GM19025 (cell line): ENCODE results near the gene CNTNAP2.
A peak's percentile ranks its signal among the peaks of the same experiment; 100 is the strongest.

Experiments
- ATAC-seq: cut with Tn5 transposase; IDR thresholded peaks from one replicate; pipeline ENCODE4 v1.9.1; 2021; ENCODE audit warnings: mild to moderate bottlenecking, low read depth, moderate library complexity; ENCODE audit not compliant: unreplicated experiment

The CNTNAP2 gene

GRCh38 chr7:148234715-148235114, 2118.1 kb downstream of the CNTNAP2 start:
- no peak for ATAC-seq

GRCh38 chr7:148238761-148239325, 2122.2 kb downstream of the CNTNAP2 start:
- no peak for ATAC-seq

GRCh38 chr7:148241700-148242293, 2125.2 kb downstream of the CNTNAP2 start:
- ATAC-seq, result no peak

GRCh38 chr7:148242294-148242821, 2125.8 kb downstream of the CNTNAP2 start:
- peak; percentile 67 for ATAC-seq

GRCh38 chr7:148245381-148245780, 2128.8 kb downstream of the CNTNAP2 start:
- no peak for ATAC-seq

GRCh38 chr7:148253629-148254028, 2137.0 kb downstream of the CNTNAP2 start:
- ATAC-seq, result peak; percentile 59

GRCh38 chr7:148255333-148255732, 2138.7 kb downstream of the CNTNAP2 start:
- no peak for ATAC-seq

GRCh38 chr7:148256433-148256832, 2139.8 kb downstream of the CNTNAP2 start:
- ATAC-seq, result no peak

- ATAC-seq, result no peak
These were observed 2144.0 kb downstream of the CNTNAP2 start for GRCh38 chr7:148260599-148260998.

GRCh38 chr7:148261523-148261922, 2144.9 kb downstream of the CNTNAP2 start:
- ATAC-seq, result no peak

- ATAC-seq, result no peak
These were observed 2145.5 kb downstream of the CNTNAP2 start for GRCh38 chr7:148261996-148262688.

- peak; percentile 53 for ATAC-seq
These were observed 2146.2 kb downstream of the CNTNAP2 start for GRCh38 chr7:148262721-148263229.

GRCh38 chr7:148264933-148265557, 2148.4 kb downstream of the CNTNAP2 start:
- no peak for ATAC-seq

GRCh38 chr7:148265896-148266295, 2149.3 kb downstream of the CNTNAP2 start:
- no peak for ATAC-seq

- no peak for ATAC-seq
These were observed 2150.2 kb downstream of the CNTNAP2 start for GRCh38 chr7:148266795-148267194.

GRCh38 chr7:148270576-148270975, 2154.0 kb downstream of the CNTNAP2 start:
- no peak for ATAC-seq

GRCh38 chr7:148274118-148274517, 2157.5 kb downstream of the CNTNAP2 start:
- ATAC-seq, result no peak

- no peak for ATAC-seq
These were observed 2158.8 kb downstream of the CNTNAP2 start for GRCh38 chr7:148275359-148275890.

GRCh38 chr7:148276314-148277041, 2159.9 kb downstream of the CNTNAP2 start:
- ATAC-seq, result no peak

- ATAC-seq, result no peak
These were observed 2160.6 kb downstream of the CNTNAP2 start for GRCh38 chr7:148277042-148277660.
